Suppressor macrophage treated with lipopolysaccharide for 4 hours (primary cell): ENCODE results near the gene PTPRN2.

Experiments
- DNase-seq: peaks from one replicate; pipeline ENCODE4 v3.0.0-alpha.2; 2020

Gene PTPRN2

GRCh38 chr7:158016180-158017097 lies 571.2 kb downstream of the PTPRN2 start:
- DNase-seq: no peak

GRCh38 chr7:158015403-158016179 lies 572.0 kb downstream of the PTPRN2 start:
- no peak for DNase-seq

- DNase-seq: no peak
Measured at GRCh38 chr7:158014976-158015375, 572.6 kb downstream of the PTPRN2 start.

- no peak for DNase-seq
Measured at GRCh38 chr7:158013085-158013668, 574.4 kb downstream of the PTPRN2 start.

GRCh38 chr7:158011941-158012340 lies 575.7 kb downstream of the PTPRN2 start:
- DNase-seq: no peak

GRCh38 chr7:158010961-158011693 lies 576.5 kb downstream of the PTPRN2 start:
- DNase-seq: no peak

GRCh38 chr7:158009886-158010285 lies 577.7 kb downstream of the PTPRN2 start:
- DNase-seq: no peak

- no peak for DNase-seq
Measured at GRCh38 chr7:158008267-158008666, 579.4 kb downstream of the PTPRN2 start.

- DNase-seq: no peak
Measured at GRCh38 chr7:158007697-158008257, 579.8 kb downstream of the PTPRN2 start.

GRCh38 chr7:158006841-158007696 lies 580.6 kb downstream of the PTPRN2 start:
- DNase-seq: no peak

GRCh38 chr7:158005531-158005930 lies 582.1 kb downstream of the PTPRN2 start:
- DNase-seq: no peak

- DNase-seq: no peak
Measured at GRCh38 chr7:158004123-158004490, 583.5 kb downstream of the PTPRN2 start.

- no peak for DNase-seq
Measured at GRCh38 chr7:158003441-158004122, 584.0 kb downstream of the PTPRN2 start.

GRCh38 chr7:158002486-158003080 lies 585.0 kb downstream of the PTPRN2 start:
- no peak for DNase-seq

GRCh38 chr7:158001621-158002320 lies 585.9 kb downstream of the PTPRN2 start:
- DNase-seq: no peak

GRCh38 chr7:158001003-158001402 lies 586.6 kb downstream of the PTPRN2 start:
- no peak for DNase-seq

- DNase-seq: no peak
Measured at GRCh38 chr7:158000160-158000559, 587.5 kb downstream of the PTPRN2 start.

- DNase-seq: no peak
Measured at GRCh38 chr7:157998884-157999552, 588.6 kb downstream of the PTPRN2 start.

- DNase-seq: no peak
Measured at GRCh38 chr7:157997471-157997870, 590.2 kb downstream of the PTPRN2 start.
